HEK293T (cell line): ENCODE data around the gene RNU6-9.

ENCODE experiments used
- BHLHE40 ChIP-seq: fragments of 450-650 bp; IDR thresholded peaks from 2 replicates; pipeline ENCODE4 v1.6.1; 2016; ENCODE audit warnings: mild to moderate bottlenecking, moderate library complexity, borderline replicate concordance
- CTBP1 ChIP-seq: fragments of 450-650 bp; IDR thresholded peaks from 2 replicates; pipeline ENCODE4 v1.6.1; 2016; ENCODE audit warnings: borderline replicate concordance
- ELF4 ChIP-seq: fragments of 450-650 bp; IDR thresholded peaks from 2 replicates; pipeline ENCODE4 v1.6.1; 2017; ENCODE audit warnings: antibody characterized with exemption
- FOXM1 ChIP-seq: fragments of 450-650 bp; IDR thresholded peaks from 2 replicates; pipeline ENCODE4 v1.6.1; 2017; ENCODE audit warnings: mild to moderate bottlenecking, borderline replicate concordance
- LEF1 ChIP-seq: fragments of 450-650 bp; IDR thresholded peaks from 2 replicates; pipeline ENCODE4 v1.6.1; 2017; ENCODE audit warnings: mild to moderate bottlenecking, borderline replicate concordance
- SP1 ChIP-seq: fragments of 450-650 bp; IDR thresholded peaks from 2 replicates; pipeline ENCODE4 v1.6.1; 2017
- SUZ12 ChIP-seq: fragments of 450-650 bp; IDR thresholded peaks from 2 replicates; pipeline ENCODE4 v1.6.1; 2016; ENCODE audit warnings: mild to moderate bottlenecking
- TARDBP ChIP-seq: fragments of 450-650 bp; IDR thresholded peaks from 2 replicates; pipeline ENCODE4 v1.6.1; 2016
- ZNF384 ChIP-seq: fragments of 450-650 bp; IDR thresholded peaks from 2 replicates; pipeline ENCODE4 v1.6.1; 2016
- TF ChIP-seq, protein P1 (sequence below): fragments of 450-650 bp; IDR thresholded peaks from 2 replicates; pipeline ENCODE4 v1.6.1; 2016

DNA sequence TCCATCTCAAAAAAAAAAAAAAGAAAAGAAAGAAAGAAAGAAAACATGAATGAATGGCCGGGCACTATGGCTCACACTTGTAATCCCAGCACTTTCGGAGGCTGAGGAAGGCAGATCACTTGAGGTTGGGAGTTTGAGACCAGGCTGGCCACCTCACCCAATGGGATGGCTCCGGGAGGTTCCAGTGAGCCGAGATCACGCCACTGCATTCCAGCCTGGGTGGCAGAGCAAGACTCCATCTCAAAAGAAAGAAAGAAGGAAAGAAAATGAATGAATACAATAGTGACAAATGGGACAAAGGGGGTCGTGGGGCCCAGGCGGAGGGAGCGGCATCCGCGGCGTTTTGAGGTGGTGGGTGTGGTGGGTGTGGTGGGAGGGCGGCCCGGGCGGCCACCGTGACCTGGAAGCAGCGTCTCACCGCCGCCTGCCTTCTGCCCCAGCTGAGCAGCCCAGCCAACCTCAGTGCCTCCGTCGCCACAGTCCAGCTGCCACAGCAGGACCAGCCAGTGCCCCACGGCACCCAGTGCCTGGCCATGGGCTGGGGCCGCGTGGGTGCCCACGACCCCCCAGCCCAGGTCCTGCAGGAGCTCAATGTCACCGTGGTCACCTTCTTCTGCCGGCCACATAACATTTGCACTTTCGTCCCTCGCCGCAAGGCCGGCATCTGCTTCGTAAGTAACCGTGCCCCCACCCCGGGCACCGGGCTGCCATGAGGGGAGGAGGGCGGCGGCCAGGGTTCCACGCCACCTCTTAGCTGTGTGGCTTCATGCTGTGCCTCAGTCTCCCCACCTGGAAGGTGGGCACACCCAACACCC, 47.4 kb upstream of the RNU6-9 start:
- TF ChIP-seq LEF1 (no peak), FOXM1 (no peak), SUZ12 (no peak), BHLHE40 (no peak), TARDBP (no peak), SP1 (no peak), ZNF384 (no peak), ELF4 (no peak), CTBP1 (no peak)
- TF ChIP-seq, protein P1, sequence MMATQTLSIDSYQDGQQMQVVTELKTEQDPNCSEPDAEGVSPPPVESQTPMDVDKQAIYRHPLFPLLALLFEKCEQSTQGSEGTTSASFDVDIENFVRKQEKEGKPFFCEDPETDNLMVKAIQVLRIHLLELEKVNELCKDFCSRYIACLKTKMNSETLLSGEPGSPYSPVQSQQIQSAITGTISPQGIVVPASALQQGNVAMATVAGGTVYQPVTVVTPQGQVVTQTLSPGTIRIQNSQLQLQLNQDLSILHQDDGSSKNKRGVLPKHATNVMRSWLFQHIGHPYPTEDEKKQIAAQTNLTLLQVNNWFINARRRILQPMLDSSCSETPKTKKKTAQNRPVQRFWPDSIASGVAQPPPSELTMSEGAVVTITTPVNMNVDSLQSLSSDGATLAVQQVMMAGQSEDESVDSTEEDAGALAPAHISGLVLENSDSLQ = no peak
